Measurements from ENCODE around the gene NINJ1. TPM values are rescaled to one million over a fixed set of nuclear protein-coding genes. Genes with fewer than 3 reads are reported as not detected.

The NINJ1 gene
- total RNA-seq, 2 donors from 2014 or later, result 169 to 219 TPM

- no peak for ATAC-seq
Observed at GRCh38 chr9:93086447-93087224, 47.4 kb downstream of the NINJ1 start.

GRCh38 chr9:93085676-93086075 is 48.4 kb downstream of the NINJ1 start:
- Mint-ChIP-seq H3K27me3 (no peaks in the 10 kb centered on the region), H3K36me3 (ENCODE audit: low read depth) (peaks cover 7% of the 10 kb centered on the region), H3K4me3 (no peak overlapping the region), H3K4me1 (peaks cover 23% of the 10 kb centered on the region), H3K27ac (no peak overlapping the region)
- no peak for ATAC-seq
- H3K9me3 ChIP-seq (ENCODE audit: control insufficient read depth, low read length, poor library complexity, severe bottlenecking), result no peaks in the 10 kb centered on the region
- DNase-seq, result no peak

More at GRCh38 chr9:93086447-93087224, 47.4 kb downstream of the NINJ1 start:
- peaks cover 6% of the 10 kb centered on the region for H3K36me3 Mint-ChIP-seq (ENCODE audit: low read depth)
- H3K4me3 Mint-ChIP-seq, result no peak overlapping the region
- no peaks in the 10 kb centered on the region for H3K27me3 Mint-ChIP-seq
- no peaks in the 10 kb centered on the region for H3K9me3 ChIP-seq (ENCODE audit: control insufficient read depth, low read length, poor library complexity, severe bottlenecking)
- H3K27ac Mint-ChIP-seq, result peak overlapping the region; percentile 29
- peaks cover 21% of the 10 kb centered on the region for H3K4me1 Mint-ChIP-seq
- DNase-seq, result no peak

- H3K36me3 Mint-ChIP-seq (ENCODE audit: low read depth), result peaks cover 11% of the 10 kb centered on the region
- H3K27ac Mint-ChIP-seq, result peak overlapping the region; percentile 68
Observed at GRCh38 chr9:93084471-93084881, 49.6 kb downstream of the NINJ1 start.

GRCh38 chr9:93083592-93084470 is 50.2 kb downstream of the NINJ1 start:
- no peak for ATAC-seq
- DNase-seq, result no peak
- peaks cover 16% of the 10 kb centered on the region for H3K4me1 Mint-ChIP-seq
- peak overlapping the region; percentile 68 for H3K27ac Mint-ChIP-seq
- no peaks in the 10 kb centered on the region for H3K27me3 Mint-ChIP-seq
- no peaks in the 10 kb centered on the region for H3K9me3 ChIP-seq (ENCODE audit: control insufficient read depth, low read length, poor library complexity, severe bottlenecking)
- peaks cover 11% of the 10 kb centered on the region for H3K36me3 Mint-ChIP-seq (ENCODE audit: low read depth)
- H3K4me3 Mint-ChIP-seq, result peak overlapping the region; percentile 65

More at GRCh38 chr9:93084471-93084881, 49.6 kb downstream of the NINJ1 start:
- Mint-ChIP-seq H3K4me1 (peaks cover 19% of the 10 kb centered on the region), H3K4me3 (no peak overlapping the region), H3K27me3 (no peaks in the 10 kb centered on the region)
- H3K9me3 ChIP-seq (ENCODE audit: control insufficient read depth, low read length, poor library complexity, severe bottlenecking), result no peaks in the 10 kb centered on the region
- no peak for ATAC-seq
- no peak for DNase-seq

- Mint-ChIP-seq H3K27me3 (no peaks in the 10 kb centered on the region), H3K27ac (peak overlapping the region; percentile 68), H3K4me1 (peaks cover 14% of the 10 kb centered on the region), H3K4me3 (peak overlapping the region; percentile 31), H3K36me3 (ENCODE audit: low read depth) (peaks cover 10% of the 10 kb centered on the region)
- no peaks in the 10 kb centered on the region for H3K9me3 ChIP-seq (ENCODE audit: control insufficient read depth, low read length, poor library complexity, severe bottlenecking)
- ATAC-seq (peak; percentile 30), DNase-seq (no peak)
Observed at GRCh38 chr9:93082841-93083411, 51.1 kb downstream of the NINJ1 start.

- Mint-ChIP-seq H3K4me1 (peaks cover 19% of the 10 kb centered on the region), H3K27ac (peak overlapping the region; percentile 41), H3K36me3 (ENCODE audit: low read depth) (peaks cover 13% of the 10 kb centered on the region), H3K27me3 (no peaks in the 10 kb centered on the region), H3K4me3 (no peak overlapping the region)
- no peaks in the 10 kb centered on the region for H3K9me3 ChIP-seq (ENCODE audit: control insufficient read depth, low read length, poor library complexity, severe bottlenecking)
- DNase-seq (no peak), ATAC-seq (no peak)
Observed at GRCh38 chr9:93081931-93082330, 52.1 kb downstream of the NINJ1 start.

GRCh38 chr9:93081081-93081529 is 52.9 kb downstream of the NINJ1 start:
- no peaks in the 10 kb centered on the region for H3K27me3 Mint-ChIP-seq
- H3K36me3 Mint-ChIP-seq (ENCODE audit: low read depth), result peaks cover 9% of the 10 kb centered on the region
- no peak overlapping the region for H3K4me3 Mint-ChIP-seq
- no peaks in the 10 kb centered on the region for H3K9me3 ChIP-seq (ENCODE audit: control insufficient read depth, low read length, poor library complexity, severe bottlenecking)
- DNase-seq (no peak), ATAC-seq (no peak)
- H3K27ac Mint-ChIP-seq, result peak overlapping the region; percentile 41
- peaks cover 24% of the 10 kb centered on the region for H3K4me1 Mint-ChIP-seq

- no peaks in the 10 kb centered on the region for H3K9me3 ChIP-seq (ENCODE audit: control insufficient read depth, low read length, poor library complexity, severe bottlenecking)
- DNase-seq, result no peak
- no peak for ATAC-seq
- Mint-ChIP-seq H3K27me3 (no peaks in the 10 kb centered on the region), H3K27ac (no peak overlapping the region), H3K36me3 (ENCODE audit: low read depth) (peaks cover 9% of the 10 kb centered on the region), H3K4me1 (peaks cover 24% of the 10 kb centered on the region), H3K4me3 (no peak overlapping the region)
Observed at GRCh38 chr9:93080406-93080805, 53.6 kb downstream of the NINJ1 start.

GRCh38 chr9:93079371-93079770 is 54.7 kb downstream of the NINJ1 start:
- no peaks in the 10 kb centered on the region for H3K9me3 ChIP-seq (ENCODE audit: control insufficient read depth, low read length, poor library complexity, severe bottlenecking)
- Mint-ChIP-seq H3K27me3 (no peaks in the 10 kb centered on the region), H3K4me3 (no peak overlapping the region), H3K36me3 (ENCODE audit: low read depth) (peaks cover 9% of the 10 kb centered on the region), H3K27ac (no peak overlapping the region), H3K4me1 (peaks cover 27% of the 10 kb centered on the region)
- no peak for DNase-seq
- no peak for ATAC-seq

GRCh38 chr9:93077811-93078210 is 56.2 kb downstream of the NINJ1 start:
- Mint-ChIP-seq H3K36me3 (ENCODE audit: low read depth) (peaks cover 9% of the 10 kb centered on the region), H3K4me3 (no peak overlapping the region), H3K4me1 (peaks cover 21% of the 10 kb centered on the region), H3K27me3 (no peaks in the 10 kb centered on the region), H3K27ac (peak overlapping the region; percentile 79)
- no peak for DNase-seq
- no peaks in the 10 kb centered on the region for H3K9me3 ChIP-seq (ENCODE audit: control insufficient read depth, low read length, poor library complexity, severe bottlenecking)
- no peak for ATAC-seq

GRCh38 chr9:93077367-93077766 is 56.7 kb downstream of the NINJ1 start:
- H3K27ac Mint-ChIP-seq, result peak overlapping the region; percentile 79
- ATAC-seq (no peak), DNase-seq (no peak)
- H3K4me1 Mint-ChIP-seq, result peaks cover 18% of the 10 kb centered on the region
- H3K36me3 Mint-ChIP-seq (ENCODE audit: low read depth), result peaks cover 9% of the 10 kb centered on the region
- H3K4me3 Mint-ChIP-seq, result no peak overlapping the region
- H3K27me3 Mint-ChIP-seq, result no peaks in the 10 kb centered on the region
- H3K9me3 ChIP-seq (ENCODE audit: control insufficient read depth, low read length, poor library complexity, severe bottlenecking), result no peaks in the 10 kb centered on the region

- Mint-ChIP-seq H3K36me3 (ENCODE audit: low read depth) (peaks cover 9% of the 10 kb centered on the region), H3K4me1 (peaks cover 18% of the 10 kb centered on the region), H3K4me3 (no peak overlapping the region), H3K27me3 (no peaks in the 10 kb centered on the region), H3K27ac (peak overlapping the region; percentile 79)
- no peak for DNase-seq
- no peaks in the 10 kb centered on the region for H3K9me3 ChIP-seq (ENCODE audit: control insufficient read depth, low read length, poor library complexity, severe bottlenecking)
- no peak for ATAC-seq
Observed at GRCh38 chr9:93076792-93077128, 57.3 kb downstream of the NINJ1 start.

- no peaks in the 10 kb centered on the region for H3K27me3 Mint-ChIP-seq
- ATAC-seq (no peak), DNase-seq (no peak)
- H3K4me3 Mint-ChIP-seq, result no peak overlapping the region
- peak overlapping the region; percentile 79 for H3K27ac Mint-ChIP-seq
- H3K36me3 Mint-ChIP-seq (ENCODE audit: low read depth), result peaks cover 9% of the 10 kb centered on the region
- peaks cover 21% of the 10 kb centered on the region for H3K4me1 Mint-ChIP-seq
- no peaks in the 10 kb centered on the region for H3K9me3 ChIP-seq (ENCODE audit: control insufficient read depth, low read length, poor library complexity, severe bottlenecking)
Observed at GRCh38 chr9:93076101-93076791, 57.8 kb downstream of the NINJ1 start.
